GM23248 (cell line): ENCODE results near the gene NDUFV2.

Experiments used
- EZH2 ChIP-seq: fragments of 200-600 bp; sonication (generic); IDR thresholded peaks from 2 replicates; pipeline ENCODE4 v1.6.1; 2018; ENCODE audit warnings: antibody characterized with exemption, mild to moderate bottlenecking; ENCODE audit not compliant: insufficient read depth, poor library complexity, severe bottlenecking
- EZH2phosphoT487 ChIP-seq: fragments of 200-600 bp; sonication (generic); IDR thresholded peaks from 2 replicates; pipeline ENCODE4 v1.6.1; 2018; ENCODE audit warnings: antibody characterized with exemption, moderate library complexity, mild to moderate bottlenecking, low read depth; ENCODE audit not compliant: insufficient read depth

- no peak for TF ChIP-seq EZH2phosphoT487
- TF ChIP-seq EZH2 = no peak
Measured at GRCh38 chr18:9087144-9087543, 15.4 kb upstream of the NDUFV2 start.
